Measurements from ENCODE around the gene STAT4. TPM values are rescaled to one million over a fixed set of nuclear protein-coding genes. Genes with fewer than 3 reads are reported as not detected.

The STAT4 gene
- total RNA-seq, 2 donors from 2014 or later: 3.2 to 8.8 TPM

DNA sequence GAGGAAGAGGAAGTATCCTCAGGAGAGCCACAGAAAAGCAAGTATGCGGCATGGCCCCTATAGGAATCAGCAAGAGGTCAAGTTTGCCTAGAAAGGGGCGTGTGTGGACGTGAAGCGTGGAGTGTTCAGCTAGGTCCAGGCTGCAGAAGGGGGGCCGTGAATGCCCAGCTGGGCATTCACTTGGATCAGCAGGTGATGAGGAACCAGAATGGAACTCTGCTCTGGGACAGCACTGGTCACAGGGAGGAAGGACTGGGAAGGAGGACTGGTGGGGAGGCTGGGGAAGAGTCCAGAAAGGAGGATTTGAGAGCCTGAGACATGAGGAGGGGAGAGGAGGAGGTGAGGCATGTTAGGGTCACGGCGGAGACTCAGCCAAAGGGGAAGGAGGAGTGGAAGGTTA is 156.6 kb downstream of the STAT4 start:
- Histone ChIP-seq H3K27me3 (ENCODE audit: control insufficient read depth, insufficient read depth, low read length, poor library complexity, severe bottlenecking) (no peaks in the 10 kb centered on the region), H3K36me3 (ENCODE audit: control insufficient read depth, insufficient read depth, low read length) (peaks cover 93% of the 10 kb centered on the region), H3K27ac (ENCODE audit: low read depth, low read length) (no peak overlapping the region), H3K4me1 (ENCODE audit: control insufficient read depth, insufficient read depth, low read length) (no peaks in the 10 kb centered on the region), H3K9ac (ENCODE audit: extremely low read depth, low read length, poor library complexity, severe bottlenecking) (no peak overlapping the region), H3K4me3 (ENCODE audit: low read length) (no peak overlapping the region), H3K9me3 (ENCODE audit: control insufficient read depth, low read length) (no peaks in the 10 kb centered on the region)
- DNase-seq: no peak
- Mint-ChIP-seq H3K27me3 (ENCODE audit: insufficient read depth) (no peaks in the 10 kb centered on the region), H3K4me1 (no peaks in the 10 kb centered on the region), H3K27ac (peak overlapping the region; percentile 44), H3K9me3 (no peaks in the 10 kb centered on the region), H3K4me3 (no peak overlapping the region), H3K36me3 (ENCODE audit: low read depth) (peaks cover 75% of the 10 kb centered on the region)
- TF ChIP-seq, protein P1, sequence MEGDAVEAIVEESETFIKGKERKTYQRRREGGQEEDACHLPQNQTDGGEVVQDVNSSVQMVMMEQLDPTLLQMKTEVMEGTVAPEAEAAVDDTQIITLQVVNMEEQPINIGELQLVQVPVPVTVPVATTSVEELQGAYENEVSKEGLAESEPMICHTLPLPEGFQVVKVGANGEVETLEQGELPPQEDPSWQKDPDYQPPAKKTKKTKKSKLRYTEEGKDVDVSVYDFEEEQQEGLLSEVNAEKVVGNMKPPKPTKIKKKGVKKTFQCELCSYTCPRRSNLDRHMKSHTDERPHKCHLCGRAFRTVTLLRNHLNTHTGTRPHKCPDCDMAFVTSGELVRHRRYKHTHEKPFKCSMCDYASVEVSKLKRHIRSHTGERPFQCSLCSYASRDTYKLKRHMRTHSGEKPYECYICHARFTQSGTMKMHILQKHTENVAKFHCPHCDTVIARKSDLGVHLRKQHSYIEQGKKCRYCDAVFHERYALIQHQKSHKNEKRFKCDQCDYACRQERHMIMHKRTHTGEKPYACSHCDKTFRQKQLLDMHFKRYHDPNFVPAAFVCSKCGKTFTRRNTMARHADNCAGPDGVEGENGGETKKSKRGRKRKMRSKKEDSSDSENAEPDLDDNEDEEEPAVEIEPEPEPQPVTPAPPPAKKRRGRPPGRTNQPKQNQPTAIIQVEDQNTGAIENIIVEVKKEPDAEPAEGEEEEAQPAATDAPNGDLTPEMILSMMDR (conservative IDR thresholded peaks at IDR 0.05): no peak
- WGBS, 2 experiments (ENCODE audit: insufficient coverage in 1 of 2, insufficient read length in 1 of 2): 95 to 97% methylated on average over 5 to 7 of the region's 7 CpGs

DNA sequence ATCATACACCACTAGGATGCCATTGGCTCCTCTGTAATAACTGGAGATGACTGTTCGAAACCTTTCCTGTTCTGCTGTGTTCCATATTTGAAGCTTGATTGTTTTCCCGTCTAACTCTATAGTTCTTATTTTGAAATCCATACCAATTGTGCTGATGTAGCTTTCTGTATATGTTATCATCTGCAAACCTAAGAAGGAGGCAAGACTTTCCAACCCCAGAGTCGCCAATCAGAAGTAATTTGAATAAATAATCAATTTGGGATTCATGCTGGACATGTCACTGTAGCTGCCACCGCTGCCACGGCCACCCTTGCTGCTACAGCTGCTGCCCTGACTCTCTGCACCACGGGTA is 157.5 kb downstream of the STAT4 start:
- Mint-ChIP-seq H3K4me3 (no peak overlapping the region), H3K9me3 (no peaks in the 10 kb centered on the region), H3K36me3 (ENCODE audit: low read depth) (peaks cover 79% of the 10 kb centered on the region), H3K4me1 (no peaks in the 10 kb centered on the region), H3K27me3 (ENCODE audit: insufficient read depth) (no peaks in the 10 kb centered on the region), H3K27ac (no peak overlapping the region)
- TF ChIP-seq, protein P1 (conservative IDR thresholded peaks at IDR 0.05): no peak
- H3K27me3 ChIP-seq (ENCODE audit: control insufficient read depth, insufficient read depth, low read length, poor library complexity, severe bottlenecking): no peaks in the 10 kb centered on the region
- H3K9ac ChIP-seq (ENCODE audit: extremely low read depth, low read length, poor library complexity, severe bottlenecking): no peak overlapping the region
- no peaks in the 10 kb centered on the region for H3K9me3 ChIP-seq (ENCODE audit: control insufficient read depth, low read length)
- H3K27ac ChIP-seq (ENCODE audit: low read depth, low read length): no peak overlapping the region
- H3K4me3 ChIP-seq (ENCODE audit: low read length): no peak overlapping the region
- 95 to 98% methylated on average over 5 to 6 of the region's 6 CpGs for WGBS, 2 experiments (ENCODE audit: insufficient coverage in 1 of 2, insufficient read length in 1 of 2)
- H3K36me3 ChIP-seq (ENCODE audit: control insufficient read depth, insufficient read depth, low read length): peaks cover 95% of the 10 kb centered on the region
- no peak for DNase-seq
- no peaks in the 10 kb centered on the region for H3K4me1 ChIP-seq (ENCODE audit: control insufficient read depth, insufficient read depth, low read length)

DNA sequence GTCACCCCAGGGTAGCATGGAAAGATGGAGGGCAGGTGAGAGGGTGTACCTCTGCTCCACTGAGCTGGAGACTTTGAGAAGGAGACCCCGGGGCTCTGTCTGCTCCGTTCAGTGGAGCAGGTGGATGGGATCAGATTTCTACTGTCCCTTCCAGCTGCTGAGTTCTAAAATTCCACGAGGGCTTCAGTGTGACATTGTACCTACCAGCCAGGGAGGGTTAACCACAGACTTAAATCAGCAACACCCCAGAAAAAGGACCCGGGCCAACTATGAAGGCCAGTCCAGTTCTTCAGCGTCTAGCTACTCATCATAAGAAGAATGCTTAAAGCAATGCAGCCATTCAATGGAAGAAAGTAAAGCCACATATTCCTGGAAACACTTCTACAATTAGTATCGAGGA is 160.7 kb downstream of the STAT4 start:
- Histone ChIP-seq H3K27ac (ENCODE audit: low read depth, low read length) (no peak overlapping the region), H3K9ac (ENCODE audit: extremely low read depth, low read length, poor library complexity, severe bottlenecking) (no peak overlapping the region), H3K4me1 (ENCODE audit: control insufficient read depth, insufficient read depth, low read length) (no peaks in the 10 kb centered on the region), H3K4me3 (ENCODE audit: low read length) (no peak overlapping the region), H3K36me3 (ENCODE audit: control insufficient read depth, insufficient read depth, low read length) (peaks cover 95% of the 10 kb centered on the region), H3K27me3 (ENCODE audit: control insufficient read depth, insufficient read depth, low read length, poor library complexity, severe bottlenecking) (no peaks in the 10 kb centered on the region), H3K9me3 (ENCODE audit: control insufficient read depth, low read length) (no peaks in the 10 kb centered on the region)
- Mint-ChIP-seq H3K4me3 (no peak overlapping the region), H3K9me3 (no peaks in the 10 kb centered on the region), H3K27me3 (ENCODE audit: insufficient read depth) (no peaks in the 10 kb centered on the region), H3K27ac (no peak overlapping the region), H3K36me3 (ENCODE audit: low read depth) (peaks cover 83% of the 10 kb centered on the region), H3K4me1 (peaks cover 3% of the 10 kb centered on the region)
- TF ChIP-seq, protein P1 (conservative IDR thresholded peaks at IDR 0.05): no peak
- no peak for DNase-seq
- WGBS, 2 experiments (ENCODE audit: insufficient coverage in 1 of 2, insufficient read length in 1 of 2): 92 to 100% methylated on average over 4 to 6 of the region's 6 CpGs
